Glomerular visceral epithelial cell (primary cell): ENCODE measurements around the gene PGAM1.
"Not testable (repeated sequence)": the region's sequence is repeated elsewhere in the genome, so short reads cannot be mapped to it uniquely, and the experiment has no call there.

Experiments used
- DNase-seq: peaks from one replicate; pipeline ENCODE4 v3.0.0-alpha.2; 2016; ENCODE audit errors: extremely low spot score

Gene PGAM1

DNA sequence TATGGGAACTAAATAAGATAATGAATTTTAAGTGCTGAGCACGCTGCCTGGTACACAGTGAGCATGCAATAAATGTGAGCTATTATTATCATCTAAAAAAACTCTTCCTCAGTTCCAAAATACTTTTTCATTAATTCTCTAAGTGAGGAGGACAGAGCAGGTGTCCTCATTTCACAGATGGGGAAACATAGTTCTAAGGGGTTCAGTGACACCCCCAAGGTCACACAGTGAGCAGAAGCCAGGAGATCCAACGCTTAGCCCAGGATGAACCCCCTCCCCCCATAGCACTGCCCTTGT lies 18.1 kb upstream of the PGAM1 start:
- DNase-seq = no peak

DNA sequence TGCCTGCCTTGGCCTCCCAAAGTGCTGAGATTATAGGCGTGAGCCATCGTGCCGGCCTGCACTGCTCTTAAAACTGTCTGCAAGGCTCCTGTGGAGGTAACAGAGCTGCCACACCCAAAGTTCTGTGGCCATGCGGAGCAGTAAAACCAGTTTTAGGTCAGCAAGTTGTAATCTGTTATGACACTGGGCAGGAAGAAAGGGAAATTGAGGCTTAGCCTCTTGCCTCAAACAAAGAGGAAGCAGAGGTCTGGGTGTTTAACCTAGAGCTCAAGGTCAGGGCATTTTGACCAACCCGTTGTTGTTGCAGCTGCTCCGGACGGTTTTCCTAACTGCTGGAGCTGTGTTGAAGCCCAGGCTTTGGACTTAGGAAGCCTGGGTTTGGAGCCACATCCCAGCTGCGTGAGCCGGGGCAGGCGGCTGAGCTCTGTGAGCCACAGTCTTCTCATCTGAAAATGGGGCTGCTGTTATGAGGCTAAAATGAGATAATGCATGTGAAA lies 17.4 kb upstream of the PGAM1 start:
- no peak for DNase-seq

DNA sequence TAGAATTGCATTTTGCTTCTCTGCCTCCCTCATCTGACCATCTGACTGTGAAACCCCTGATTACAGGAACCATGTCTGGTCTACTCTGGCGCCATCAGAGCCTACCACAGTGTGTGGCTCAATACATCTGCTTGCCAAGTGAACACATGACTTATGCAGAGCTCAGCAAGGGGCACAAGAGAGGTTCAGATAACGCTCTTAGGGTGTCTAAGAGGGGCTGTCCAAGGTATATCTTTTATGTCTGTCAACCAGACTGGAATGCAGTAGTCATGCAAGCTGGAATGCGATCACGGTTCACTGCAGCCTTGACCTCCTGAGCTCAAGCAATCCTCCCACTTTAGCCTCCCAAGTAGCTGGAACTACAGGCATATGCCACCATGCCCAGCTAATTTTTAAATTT lies 14.6 kb upstream of the PGAM1 start:
- DNase-seq = peak; percentile 87

DNA sequence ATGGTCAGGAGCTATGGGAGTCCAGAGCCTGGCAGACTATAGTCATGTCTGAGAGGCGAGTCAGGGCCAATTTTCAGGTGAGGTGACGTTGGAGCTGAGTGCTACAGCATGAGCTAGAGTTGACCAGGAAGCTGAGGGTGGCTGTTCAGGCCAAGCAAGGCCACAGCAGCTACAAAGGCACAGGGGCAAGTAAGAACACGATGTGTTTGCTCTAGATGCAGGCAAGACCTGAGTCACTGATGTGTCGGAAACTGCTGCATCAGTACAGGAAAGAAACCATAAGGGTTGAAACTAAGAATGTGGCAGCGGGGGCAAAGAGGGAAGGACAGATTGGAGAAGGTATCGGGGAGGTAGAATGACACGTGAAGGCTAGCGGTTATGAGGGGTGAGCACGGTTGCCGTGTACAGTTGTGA lies 13.1 kb upstream of the PGAM1 start:
- DNase-seq = peak; percentile 56

DNA sequence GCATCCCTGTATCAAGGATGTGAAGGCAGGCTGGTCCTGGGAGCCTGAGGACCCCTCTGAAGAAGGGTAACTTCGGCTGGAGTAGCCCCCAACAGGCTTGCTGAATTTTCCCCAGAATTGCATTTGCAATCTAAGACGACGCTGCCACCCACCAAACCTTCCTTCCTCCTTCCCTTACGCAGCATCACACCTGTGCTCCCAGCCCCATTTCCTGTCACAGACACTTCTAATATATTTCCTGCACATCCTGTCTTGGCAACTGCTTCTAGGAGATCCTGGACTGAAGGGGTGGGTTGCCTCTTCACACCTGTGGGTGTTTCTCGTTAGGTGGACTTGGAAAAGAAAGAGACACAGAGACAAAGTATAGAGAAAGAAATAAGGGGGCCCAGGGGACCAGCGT lies 9.4 kb upstream of the PGAM1 start:
- no peak for DNase-seq

DNA sequence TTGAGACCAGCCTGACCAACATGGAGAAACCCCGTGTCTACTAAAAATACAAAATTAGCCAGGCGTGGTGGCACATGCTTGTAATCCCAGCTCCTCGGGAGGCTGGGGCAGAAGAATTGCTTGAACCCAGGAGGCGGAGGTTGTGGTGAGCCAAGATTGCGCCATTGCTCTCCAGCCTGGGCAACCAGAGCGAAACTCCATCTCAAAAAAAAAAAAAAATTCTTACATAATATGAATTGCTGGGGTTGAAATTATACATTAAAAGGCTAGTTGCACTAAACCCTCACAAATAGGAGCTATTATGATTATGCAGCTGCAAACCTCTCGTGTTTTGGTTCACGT lies 2.3 kb upstream of the PGAM1 start:
- DNase-seq = not testable (repeated sequence)

DNA sequence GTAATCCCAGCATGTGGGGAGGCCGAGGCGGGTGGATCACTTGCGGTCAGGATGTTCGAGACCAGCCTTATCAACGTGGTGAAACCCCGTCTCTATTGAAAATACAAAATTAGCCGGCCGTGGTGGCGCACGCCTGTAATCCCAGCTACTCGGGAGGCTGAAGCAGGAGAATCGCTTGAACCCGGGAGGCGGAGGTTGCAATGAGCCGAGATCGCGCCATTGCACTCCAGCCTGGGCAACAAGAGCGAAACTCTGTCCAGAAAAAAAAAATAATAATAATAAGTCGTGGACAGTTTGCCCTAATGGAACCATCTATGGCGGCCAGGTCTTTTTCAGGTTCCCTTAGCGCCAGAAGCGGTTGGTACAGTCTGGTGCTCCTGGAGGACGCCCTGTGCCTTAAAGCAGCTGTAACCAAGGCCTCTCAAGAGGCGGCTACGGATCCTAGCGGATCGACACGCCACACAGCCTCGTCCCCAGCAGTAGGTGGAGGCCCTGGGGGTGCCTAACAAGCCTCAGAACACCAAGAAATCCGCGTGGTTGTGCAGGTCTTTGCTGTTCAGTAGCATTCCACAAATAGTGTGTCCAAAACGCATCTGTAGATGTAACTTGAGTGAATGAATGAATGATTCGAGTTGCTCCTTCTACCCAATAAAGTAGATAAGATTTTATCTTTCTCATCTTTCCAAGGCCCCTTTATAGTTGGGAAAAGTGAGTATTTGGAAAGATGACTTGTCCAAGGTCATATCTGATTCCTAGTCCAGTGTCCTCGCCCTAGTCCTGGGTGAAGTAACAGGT lies 982 bp downstream of the PGAM1 start:
- no peak for DNase-seq

DNA sequence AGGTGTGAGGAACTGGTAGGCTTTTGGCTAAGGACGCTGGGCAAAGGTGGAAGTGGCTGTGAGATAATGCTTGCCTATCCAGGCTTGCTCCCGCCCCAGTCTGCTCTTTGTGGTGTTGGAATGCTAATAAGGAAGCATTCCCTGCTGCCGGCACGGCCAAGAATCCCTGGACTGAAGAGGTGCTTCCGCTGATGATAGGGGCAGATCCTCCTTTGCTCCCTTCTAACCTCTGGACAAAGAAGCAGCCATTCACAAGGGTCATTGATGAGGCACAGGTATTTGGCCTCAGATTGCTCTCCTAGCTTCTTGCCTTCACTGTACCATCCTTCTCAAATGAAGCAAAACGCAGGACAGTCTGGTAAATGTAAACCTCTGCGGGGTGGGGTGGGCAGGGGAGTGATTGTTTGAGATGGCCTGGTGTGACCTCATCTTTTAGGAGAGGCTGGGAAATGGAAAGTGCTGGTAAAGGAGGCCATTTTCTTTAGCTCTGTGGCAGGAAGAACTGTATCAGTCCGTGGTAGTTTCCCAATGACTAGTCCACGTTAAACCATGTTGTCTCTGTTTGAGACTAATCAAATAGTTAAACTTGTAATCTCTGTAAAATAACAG lies 1.7 kb downstream of the PGAM1 start:
- peak; percentile 74 for DNase-seq

DNA sequence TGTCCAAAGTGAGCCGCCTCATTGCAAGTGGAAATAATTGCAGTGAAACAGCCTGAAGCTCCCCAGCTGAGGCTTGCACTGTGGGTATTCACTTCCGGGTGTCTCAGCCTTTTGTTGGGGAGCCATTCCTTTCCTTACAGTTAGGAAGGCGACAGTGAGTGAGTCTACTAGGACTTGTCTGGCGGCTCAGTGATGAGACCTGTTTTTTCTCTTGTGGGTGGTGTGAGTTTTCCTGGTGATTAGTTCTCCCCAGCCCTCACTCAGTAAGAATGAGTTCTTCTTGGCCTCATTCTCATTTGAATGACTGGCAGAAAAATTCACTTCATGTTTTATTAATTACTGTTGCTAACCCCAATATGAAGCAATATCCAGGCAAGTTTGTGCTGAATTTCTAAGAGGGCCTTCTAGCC lies 2.6 kb downstream of the PGAM1 start:
- no peak for DNase-seq

DNA sequence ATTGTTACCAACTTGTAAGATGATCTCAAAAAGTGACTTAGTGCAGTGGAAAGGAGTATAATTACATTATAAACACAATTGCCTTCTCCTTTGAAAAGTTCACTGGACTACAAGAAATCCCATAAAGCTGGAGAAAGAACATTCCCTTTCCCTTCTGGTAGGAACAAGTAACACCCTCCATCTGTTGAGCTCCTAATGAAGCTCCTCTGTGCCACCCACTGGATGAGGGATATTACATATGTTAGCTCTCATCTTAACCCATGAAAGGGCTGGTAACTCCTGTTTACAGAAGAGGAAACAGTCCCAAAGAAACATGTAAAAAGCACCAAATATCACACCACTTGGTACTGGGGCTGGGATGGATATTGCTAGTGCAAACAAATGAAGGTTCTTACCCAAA lies 8.1 kb downstream of the PGAM1 start:
- no peak for DNase-seq

DNA sequence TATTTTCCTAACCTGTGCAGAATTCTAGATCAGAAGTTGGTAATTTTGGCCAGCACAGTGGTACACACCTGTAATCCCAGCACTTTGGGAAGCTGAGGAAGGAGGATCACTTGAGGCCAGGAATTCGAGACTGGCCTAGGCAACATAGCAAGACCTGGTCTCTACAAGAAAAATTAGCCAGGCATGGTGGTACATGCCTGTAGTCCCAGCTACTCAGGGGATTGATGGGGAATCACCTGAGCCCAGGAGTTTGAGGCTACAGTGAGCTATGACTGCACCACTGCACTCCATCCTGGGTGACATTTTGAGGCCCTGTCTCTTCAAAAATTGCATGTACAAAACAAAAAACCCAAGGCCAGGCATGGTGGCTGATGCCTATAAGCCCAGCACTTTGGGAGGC lies 8.6 kb downstream of the PGAM1 start:
- DNase-seq = no peak

DNA sequence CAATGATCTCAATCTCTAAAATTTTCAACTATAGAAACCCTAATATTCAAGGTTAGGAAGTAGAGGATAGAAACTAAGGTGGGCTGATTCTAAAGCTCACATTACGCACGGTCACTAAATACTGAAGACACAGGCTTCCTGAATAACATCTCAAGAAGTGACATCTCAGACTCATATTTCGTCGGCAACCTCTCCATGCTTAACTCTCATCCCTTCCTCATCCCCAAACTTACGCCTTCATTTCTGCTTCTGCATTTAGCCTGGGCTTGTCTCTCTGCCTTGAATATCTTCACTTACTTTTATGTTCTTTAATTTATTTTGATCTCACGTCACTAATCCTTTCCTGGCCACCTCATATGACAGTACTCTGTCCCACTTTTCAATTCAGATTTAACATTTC lies 9.2 kb downstream of the PGAM1 start:
- no peak for DNase-seq

DNA sequence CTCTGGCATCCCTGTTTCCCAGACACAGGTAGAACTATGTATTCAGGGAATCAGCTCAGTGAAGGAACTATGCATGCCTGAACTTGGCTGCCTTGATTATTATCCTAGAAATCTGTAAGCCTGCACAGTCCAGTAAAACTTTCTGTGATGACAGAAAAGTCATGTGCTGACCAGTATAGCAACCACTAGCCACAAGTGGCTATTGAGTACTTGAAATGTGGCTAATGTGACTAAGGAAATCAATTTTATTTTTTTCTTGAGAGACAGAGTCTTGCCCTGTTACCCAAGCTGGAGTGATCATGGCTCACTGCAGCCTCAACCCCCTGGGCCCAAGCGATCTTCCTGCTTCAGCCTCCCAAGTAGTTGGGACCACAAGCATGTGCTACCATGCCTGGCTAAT lies 16.3 kb downstream of the PGAM1 start:
- DNase-seq = no peak

DNA sequence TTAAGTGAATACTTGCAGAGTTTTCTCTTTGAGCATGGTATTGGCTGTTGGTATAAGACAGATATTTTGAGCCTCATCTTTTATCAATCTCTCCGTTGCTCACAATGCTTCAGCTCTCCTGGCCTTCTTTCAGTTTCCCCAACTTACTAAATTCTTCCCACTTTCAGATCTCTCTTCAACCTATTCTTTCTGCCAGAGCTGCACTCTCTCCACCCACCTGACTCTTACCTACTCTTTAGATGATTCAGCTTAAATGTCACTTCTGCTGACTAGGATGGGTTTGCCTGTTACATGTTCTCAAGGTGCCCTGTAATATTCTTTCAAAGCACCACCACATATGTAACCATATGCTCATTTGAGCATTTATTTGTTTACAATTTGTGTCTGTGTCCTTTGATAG lies 18.2 kb downstream of the PGAM1 start:
- no peak for DNase-seq

DNA sequence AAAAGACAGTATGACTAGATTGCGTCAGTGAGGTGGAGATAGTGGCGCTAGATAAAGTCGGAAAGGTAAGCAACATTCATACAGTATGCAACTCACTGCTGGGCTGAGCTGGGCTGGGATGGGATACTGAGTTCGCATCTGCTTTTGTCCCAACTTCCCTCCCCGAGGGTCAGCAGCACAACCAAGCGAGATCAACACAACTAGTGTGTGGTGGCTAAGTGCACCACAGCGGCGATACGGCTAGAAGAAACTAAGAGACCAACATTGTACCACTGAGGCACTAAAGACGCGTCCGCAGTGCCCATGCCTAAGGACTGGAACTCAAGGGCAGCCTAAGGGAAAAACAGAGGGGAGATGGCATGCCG lies 19.3 kb downstream of the PGAM1 start:
- DNase-seq = no peak

DNA sequence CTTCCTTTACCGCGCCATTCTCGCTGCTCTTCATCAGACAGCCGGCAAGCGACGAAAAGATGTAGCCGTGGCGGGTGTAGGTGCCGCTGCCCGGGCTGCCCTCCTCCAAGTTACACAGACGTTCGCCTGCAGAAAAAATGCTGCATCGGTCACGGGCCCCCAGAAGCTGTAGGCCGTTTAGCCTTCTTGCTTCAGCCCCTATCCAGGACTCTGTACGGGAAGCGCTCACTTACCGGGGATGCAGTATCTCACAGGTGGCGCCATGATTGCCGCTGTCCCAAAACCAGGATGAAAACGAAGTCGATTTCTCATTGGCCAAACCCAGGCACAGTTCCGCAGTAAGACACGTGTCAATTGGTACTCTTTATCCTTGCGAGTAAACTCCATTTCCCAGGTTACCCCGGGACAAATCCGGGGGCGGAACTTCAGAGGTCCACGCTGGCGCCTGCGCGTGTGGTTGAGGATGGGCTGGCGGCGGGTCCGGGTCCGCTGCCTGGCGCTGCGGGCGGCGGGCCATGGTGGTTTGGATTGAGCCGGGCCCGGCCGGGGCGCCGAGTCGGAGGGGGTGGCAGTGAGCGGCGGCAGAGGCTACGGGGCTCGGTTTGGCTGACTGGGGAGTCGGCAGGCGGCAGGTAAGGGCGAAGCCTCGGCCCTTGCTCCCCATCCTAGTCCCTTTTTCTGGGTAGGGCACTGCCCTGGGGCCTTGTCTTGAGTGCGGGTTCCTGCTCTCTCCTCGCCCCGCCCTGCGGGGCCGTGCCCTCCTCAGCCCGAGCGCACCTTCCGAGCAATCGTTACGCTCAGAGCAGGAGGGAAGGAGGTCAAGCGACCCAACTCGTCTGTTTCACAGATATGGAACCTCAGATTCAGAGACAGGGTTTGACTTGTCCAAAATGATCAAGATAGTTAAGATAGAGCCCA lies 20.0 kb downstream of the PGAM1 start, which contains the start of the genes EXOSC1 and ZDHHC16:
TSS of gene EXOSC1 (minus strand) at position 285 of the 918 bp plus-strand sequence. CDS start at position 264, 21 bp downstream.
TSS of gene ZDHHC16 (plus strand) at position 454 of the 918 bp plus-strand sequence. CDS start 5,501 bp downstream, outside the sequence.
- peak; percentile 95 for DNase-seq

DNA sequence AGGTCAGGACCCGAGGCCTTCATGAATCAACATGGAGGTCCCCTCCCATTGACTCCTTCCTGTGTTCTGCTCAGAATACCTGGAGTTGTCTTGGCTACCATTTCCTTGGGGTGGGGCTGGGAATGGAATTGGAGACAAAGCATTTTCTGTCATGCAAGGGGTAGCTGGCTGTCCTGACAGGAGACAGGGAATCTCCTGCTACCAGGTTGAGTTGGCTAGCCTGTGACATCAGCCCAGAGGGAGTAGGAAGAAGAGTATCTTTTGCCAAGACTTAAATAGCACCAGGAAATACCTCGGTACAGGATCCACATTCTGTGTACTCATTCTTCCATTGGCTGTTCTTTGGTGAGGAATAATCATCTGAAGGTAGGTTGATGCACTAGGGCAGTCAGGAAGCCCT lies 24.8 kb downstream of the PGAM1 start:
- no peak for DNase-seq

DNA sequence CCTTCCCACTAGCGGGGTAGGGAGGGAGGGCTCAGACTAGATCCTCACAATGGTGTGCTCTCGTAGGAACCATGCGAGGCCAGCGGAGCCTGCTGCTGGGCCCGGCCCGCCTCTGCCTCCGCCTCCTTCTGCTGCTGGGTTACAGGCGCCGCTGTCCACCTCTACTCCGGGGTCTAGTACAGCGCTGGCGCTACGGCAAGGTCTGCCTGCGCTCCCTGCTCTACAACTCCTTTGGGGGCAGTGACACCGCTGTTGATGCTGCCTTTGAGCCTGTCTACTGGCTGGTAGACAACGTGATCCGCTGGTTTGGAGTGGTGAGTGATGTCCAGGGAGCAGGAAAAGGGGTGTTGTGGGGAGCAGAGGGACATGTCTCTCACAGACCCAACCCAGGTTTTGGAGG lies 25.6 kb downstream of the PGAM1 start:
- no peak for DNase-seq

DNA sequence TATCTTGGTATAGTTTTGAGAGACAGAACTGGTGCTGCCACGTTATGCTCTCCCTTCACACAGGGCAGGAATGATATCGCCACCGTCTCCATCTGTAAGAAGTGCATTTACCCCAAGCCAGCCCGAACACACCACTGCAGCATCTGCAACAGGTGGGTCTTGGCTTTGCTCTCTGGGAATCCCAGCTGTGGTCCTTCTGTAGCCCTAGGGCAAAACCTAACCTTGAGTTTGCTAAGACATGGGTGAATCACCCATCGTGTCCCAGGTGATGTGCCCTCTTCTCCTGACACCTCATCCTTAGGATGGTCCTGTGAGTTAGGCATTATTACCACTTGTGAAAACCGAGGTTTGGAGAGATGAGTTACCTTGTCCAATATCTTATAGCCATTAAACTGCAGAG lies 26.4 kb downstream of the PGAM1 start:
- no peak for DNase-seq

DNA sequence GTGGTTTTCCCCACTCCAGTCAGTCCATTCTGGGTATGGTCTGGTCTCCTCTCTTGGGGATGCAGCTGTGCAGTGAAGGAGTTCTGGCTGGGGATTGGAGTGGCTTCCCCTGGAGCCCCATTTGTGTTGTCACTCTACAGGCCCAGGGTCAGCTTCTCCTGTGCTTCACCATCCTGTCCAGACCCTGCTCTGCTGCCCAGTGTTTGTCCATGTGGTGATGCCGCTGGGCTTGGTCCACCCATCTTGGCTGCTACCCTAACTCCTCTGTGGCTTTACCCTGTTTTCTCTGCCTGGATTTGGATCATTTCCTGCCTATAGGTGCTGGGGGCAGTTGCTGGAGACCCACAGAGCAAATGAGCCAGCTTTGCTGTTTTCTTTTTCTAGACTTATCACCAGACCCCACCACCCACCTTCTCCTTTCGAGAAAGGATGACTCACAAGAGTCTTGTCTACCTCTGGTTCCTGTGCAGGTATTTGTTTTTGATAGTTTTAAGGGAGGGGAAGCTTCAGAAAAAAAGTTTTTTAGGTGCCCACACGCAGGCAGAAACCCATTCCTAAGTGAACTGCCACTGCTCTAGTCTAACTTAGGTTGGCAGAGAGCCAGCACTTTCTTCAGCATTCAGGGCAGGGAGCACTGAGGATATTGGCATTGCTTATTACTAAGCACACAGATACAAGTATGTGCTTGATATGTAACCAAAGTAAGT lies 28.5 kb downstream of the PGAM1 start:
- peak; percentile 30 for DNase-seq

DNA sequence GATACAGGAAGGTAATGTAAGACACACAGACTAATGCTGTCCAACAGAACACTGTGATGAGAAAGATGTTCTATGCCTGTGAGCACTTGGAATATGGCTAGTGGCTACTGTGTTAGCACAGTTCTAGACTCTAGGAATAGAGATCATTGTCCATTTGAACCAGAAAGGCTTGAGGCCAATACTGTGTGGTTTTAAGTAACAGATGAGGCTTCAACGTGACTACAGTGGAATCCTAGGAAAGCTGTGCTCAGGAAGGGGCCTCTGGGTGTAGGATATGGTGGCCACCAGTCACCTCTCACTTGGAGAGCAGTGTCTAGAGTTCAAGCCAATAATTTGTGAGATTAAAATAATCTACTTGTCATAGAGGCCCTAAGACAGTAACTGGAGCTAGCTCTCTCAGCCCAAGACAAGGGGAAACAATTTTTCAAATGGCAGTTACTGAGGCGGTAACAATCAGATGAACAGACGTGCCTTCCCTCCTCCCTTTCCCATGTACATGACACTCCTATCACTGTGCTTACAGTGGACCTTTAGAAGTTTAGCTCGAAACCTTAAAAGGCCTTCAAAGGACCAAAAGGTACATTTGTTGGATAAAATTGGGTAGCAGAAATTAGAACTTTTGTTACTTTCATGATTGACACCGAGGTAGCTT lies 30.2 kb downstream of the PGAM1 start:
- no peak for DNase-seq
